ENCODE data around the gene HYCC1. TPM values are rescaled to one million over a fixed set of nuclear protein-coding genes. Genes with fewer than 3 reads are reported as not detected.

Gene HYCC1
- total RNA-seq, 1 donor from 2014 or later, result 131 TPM

- no peak for DNase-seq
- H3K27me3 Mint-ChIP-seq (ENCODE audit: unreplicated experiment), result no peaks in the 10 kb centered on the region
- no peak overlapping the region for H3K27ac Mint-ChIP-seq (ENCODE audit: unreplicated experiment)
- H3K9me3 Mint-ChIP-seq (ENCODE audit: unreplicated experiment), result no peaks in the 10 kb centered on the region
- peaks cover 3% of the 10 kb centered on the region for H3K4me1 Mint-ChIP-seq (ENCODE audit: low read depth, unreplicated experiment)
- H3K4me3 Mint-ChIP-seq (ENCODE audit: unreplicated experiment), result no peak overlapping the region
- no peaks in the 10 kb centered on the region for H3K36me3 Mint-ChIP-seq (ENCODE audit: unreplicated experiment)
- no peak for TF ChIP-seq CTCF (IDR thresholded peaks at IDR 0.05; ENCODE audit: partially characterized antibody, unreplicated experiment)
Observed at GRCh38 chr7:23021596-23021995, 7.7 kb upstream of the HYCC1 start.

DNA sequence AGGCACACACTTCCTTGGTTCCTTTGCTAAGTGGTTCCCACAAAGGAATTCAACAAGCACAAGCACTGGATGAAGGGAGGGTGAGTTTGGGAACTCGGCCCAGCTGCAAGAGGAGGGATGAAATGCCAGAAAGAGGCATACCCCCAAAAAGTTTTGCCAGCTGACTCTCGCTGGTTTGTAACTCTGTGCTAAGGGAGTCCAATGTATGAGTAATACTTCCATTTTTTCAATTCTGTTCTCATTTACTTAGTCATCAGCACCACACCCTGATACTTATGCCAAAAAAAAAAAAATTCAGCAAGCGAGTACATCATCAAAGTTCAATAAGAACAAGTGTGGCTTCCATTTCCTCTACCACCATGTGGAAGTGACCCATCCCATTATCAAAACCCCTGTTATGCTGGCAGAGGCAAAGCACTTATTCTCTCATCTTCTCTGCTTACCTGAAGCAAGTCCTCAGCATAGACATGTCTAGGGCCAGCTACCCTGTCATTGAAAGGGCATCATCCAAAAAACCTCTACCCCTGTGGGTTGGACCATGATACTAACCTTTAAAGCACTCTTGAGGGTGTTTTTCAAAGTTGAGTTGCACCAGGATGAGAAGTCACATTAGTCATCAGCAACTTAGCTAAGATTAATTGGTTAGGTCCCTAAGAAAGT is 6.9 kb upstream of the HYCC1 start:
- DNase-seq, result no peak
- H3K27me3 Mint-ChIP-seq (ENCODE audit: unreplicated experiment), result no peaks in the 10 kb centered on the region
- H3K9me3 Mint-ChIP-seq (ENCODE audit: unreplicated experiment), result no peaks in the 10 kb centered on the region
- no peak overlapping the region for H3K27ac Mint-ChIP-seq (ENCODE audit: unreplicated experiment)
- no peaks in the 10 kb centered on the region for H3K36me3 Mint-ChIP-seq (ENCODE audit: unreplicated experiment)
- H3K4me1 Mint-ChIP-seq (ENCODE audit: low read depth, unreplicated experiment), result peaks cover 3% of the 10 kb centered on the region
- TF ChIP-seq CTCF (IDR thresholded peaks at IDR 0.05; ENCODE audit: partially characterized antibody, unreplicated experiment), result no peak
- H3K4me3 Mint-ChIP-seq (ENCODE audit: unreplicated experiment), result no peak overlapping the region

- Mint-ChIP-seq H3K27ac (ENCODE audit: unreplicated experiment) (no peak overlapping the region), H3K27me3 (ENCODE audit: unreplicated experiment) (peaks cover 3% of the 10 kb centered on the region), H3K4me3 (ENCODE audit: unreplicated experiment) (no peak overlapping the region), H3K36me3 (ENCODE audit: unreplicated experiment) (no peaks in the 10 kb centered on the region), H3K4me1 (ENCODE audit: low read depth, unreplicated experiment) (peaks cover 3% of the 10 kb centered on the region), H3K9me3 (ENCODE audit: unreplicated experiment) (peaks cover 5% of the 10 kb centered on the region)
- TF ChIP-seq CTCF (IDR thresholded peaks at IDR 0.05; ENCODE audit: partially characterized antibody, unreplicated experiment), result no peak
- no peak for DNase-seq
Observed at GRCh38 chr7:23018750-23019149, 4.8 kb upstream of the HYCC1 start.

DNA sequence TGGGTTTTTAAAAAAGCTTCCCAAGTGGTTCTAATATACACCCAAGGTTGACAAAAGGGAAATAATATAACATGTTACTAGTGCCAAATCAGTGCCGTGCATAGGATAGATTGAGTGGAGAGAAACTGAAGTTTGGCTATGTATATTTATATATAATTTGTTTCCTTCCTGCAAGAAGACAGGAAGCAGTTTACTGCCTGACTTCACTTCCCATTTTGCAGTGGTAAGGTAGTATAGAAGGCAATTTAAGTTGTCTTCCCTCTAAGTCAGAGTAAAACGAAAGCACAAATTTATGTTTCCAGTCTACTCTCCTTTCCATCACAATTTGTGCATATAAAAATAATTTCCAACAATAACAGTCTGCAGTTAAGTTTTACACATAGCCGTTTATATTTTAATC is 3.4 kb upstream of the HYCC1 start:
- Mint-ChIP-seq H3K27ac (ENCODE audit: unreplicated experiment) (no peak overlapping the region), H3K4me3 (ENCODE audit: unreplicated experiment) (no peak overlapping the region), H3K4me1 (ENCODE audit: low read depth, unreplicated experiment) (peaks cover 3% of the 10 kb centered on the region), H3K36me3 (ENCODE audit: unreplicated experiment) (no peaks in the 10 kb centered on the region), H3K9me3 (ENCODE audit: unreplicated experiment) (peaks cover 5% of the 10 kb centered on the region), H3K27me3 (ENCODE audit: unreplicated experiment) (peaks cover 3% of the 10 kb centered on the region)
- TF ChIP-seq CTCF (IDR thresholded peaks at IDR 0.05; ENCODE audit: partially characterized antibody, unreplicated experiment), result no peak
- no peak for DNase-seq

DNA sequence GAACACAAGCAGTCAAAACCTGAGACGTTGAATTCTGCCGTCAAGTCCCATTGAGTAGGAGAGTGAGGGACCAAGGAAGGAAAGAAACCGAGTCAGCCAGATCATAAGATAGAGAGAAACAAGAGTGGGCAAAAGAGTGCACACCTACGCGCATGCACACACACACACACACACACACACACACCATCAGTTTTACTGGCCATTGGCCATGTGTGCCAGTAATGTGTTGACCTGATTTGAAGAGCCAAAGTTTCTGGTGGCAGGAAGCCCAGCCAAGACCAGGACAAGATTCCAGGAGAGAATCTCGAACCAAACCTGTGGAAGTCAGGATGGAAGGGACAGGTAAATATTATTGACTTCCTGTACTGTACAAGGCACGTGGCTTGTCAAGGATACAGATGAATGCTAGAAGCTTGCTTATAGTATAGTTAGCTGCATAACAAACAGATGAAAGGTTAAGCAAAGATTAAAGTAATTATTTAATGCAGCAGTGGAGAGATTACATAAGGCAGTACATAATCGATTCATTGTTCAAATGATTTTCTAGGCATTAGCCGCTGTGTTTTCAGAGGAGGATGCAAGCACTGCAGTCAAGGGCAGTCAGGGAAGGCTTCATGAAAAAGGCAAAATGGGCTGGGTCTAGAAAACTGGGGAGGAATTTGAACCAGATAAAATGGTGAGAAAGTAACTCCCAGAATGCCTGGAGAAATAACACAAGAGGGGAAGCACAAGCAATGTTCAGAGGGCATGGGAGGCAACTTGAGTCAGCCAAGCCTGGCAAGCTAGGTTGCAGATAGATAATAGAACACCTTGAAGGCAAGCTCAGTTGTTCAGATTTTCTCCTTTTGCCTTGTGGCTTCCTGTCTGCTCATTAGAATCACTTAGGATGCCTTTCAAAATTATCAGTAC is 2.7 kb upstream of the HYCC1 start:
- peaks cover 3% of the 10 kb centered on the region for H3K27me3 Mint-ChIP-seq (ENCODE audit: unreplicated experiment)
- no peak overlapping the region for H3K27ac Mint-ChIP-seq (ENCODE audit: unreplicated experiment)
- no peak for DNase-seq
- H3K4me1 Mint-ChIP-seq (ENCODE audit: low read depth, unreplicated experiment), result peaks cover 3% of the 10 kb centered on the region
- no peak for TF ChIP-seq CTCF (IDR thresholded peaks at IDR 0.05; ENCODE audit: partially characterized antibody, unreplicated experiment)
- peaks cover 5% of the 10 kb centered on the region for H3K9me3 Mint-ChIP-seq (ENCODE audit: unreplicated experiment)
- no peaks in the 10 kb centered on the region for H3K36me3 Mint-ChIP-seq (ENCODE audit: unreplicated experiment)
- no peak overlapping the region for H3K4me3 Mint-ChIP-seq (ENCODE audit: unreplicated experiment)
